HEK293 (cell line): ENCODE data around the gene DBH.

Experiments used
- CTCF ChIA-PET: fragments of 350-600 bp; formaldehyde crosslinking; extraction: SDS; loops from one replicate; lab custom pipeline; 2021; ENCODE audit warnings: antibody characterized with exemption; lab: Yijun Ruan, JAX
- POLR2A ChIA-PET: fragments of 300-600 bp; formaldehyde crosslinking; extraction: SDS; loops from one replicate; lab custom pipeline; 2020; ENCODE audit warnings: antibody characterized with exemption, inconsistent platforms; lab: Yijun Ruan, JAX
- H3K27ac ChIP-seq: fragments of 200-500 bp; sonication (Bioruptor generic); 2 replicates; pipeline ENCODE4 v1.5.1; 2014; ENCODE audit warnings: low read depth, low read length, control low read depth, inconsistent platforms; ENCODE audit errors: extremely low read depth
- H3K36me3 ChIP-seq, 2 experiments: fragments of 200-500 bp in 1 of 2; sonication (Bioruptor generic) in 1 of 2; 1 replicate in 1 of 2; 2 replicates in 1 of 2; pipeline ENCODE4 v1.5.1; 2014 to 2017; ENCODE audit warnings: inconsistent platforms in 2 of 2, low read length in 2 of 2; ENCODE audit not compliant: control insufficient read depth in 2 of 2, insufficient read depth in 1 of 2
- H3K4me1 ChIP-seq: fragments of 200-500 bp; sonication (Bioruptor generic); 2 replicates; pipeline ENCODE4 v1.5.1; 2014; ENCODE audit warnings: mild to moderate bottlenecking, low read length, inconsistent platforms; ENCODE audit not compliant: control insufficient read depth, insufficient read depth
- H3K4me3 ChIP-seq: 2 replicates; pipeline ENCODE4 v1.5.1; 2011; ENCODE audit warnings: low read depth, mild to moderate bottlenecking, control low read depth, low read length, moderate library complexity
- H3K9me3 ChIP-seq: fragments of 200-500 bp; sonication (Bioruptor generic); 2 replicates; pipeline ENCODE4 v1.5.1; 2014; ENCODE audit warnings: low read depth, low read length, inconsistent platforms; ENCODE audit not compliant: control insufficient read depth, insufficient read depth
- GLIS1 ChIP-seq: fragments of 450-650 bp; formaldehyde crosslinking; IDR thresholded peaks from 2 replicates; pipeline ENCODE4 v1.5.1; 2016; ENCODE audit warnings: missing biosample characterization, missing genetic modification characterization
- IKZF3 ChIP-seq: fragments of 450-650 bp; IDR thresholded peaks from 2 replicates; pipeline ENCODE4 v1.5.0; 2018; ENCODE audit warnings: missing biosample characterization, mild to moderate bottlenecking, missing genetic modification characterization, moderate library complexity
- OVOL3 ChIP-seq: fragments of 450-650 bp; formaldehyde crosslinking; IDR thresholded peaks from 2 replicates; pipeline ENCODE4 v1.5.1; 2016; ENCODE audit warnings: missing biosample characterization, missing genetic modification characterization
- PBX3 ChIP-seq: sonication (generic); formaldehyde crosslinking; IDR thresholded peaks from 2 replicates; pipeline ENCODE4 v1.8.1; 2022; ENCODE audit warnings: mild to moderate bottlenecking, moderate library complexity, missing genetic modification reagents
- ZBTB26 ChIP-seq: fragments of 450-650 bp; formaldehyde crosslinking; optimal IDR thresholded peaks from 2 replicates; pipeline ENCODE3; 2016; ENCODE audit warnings: missing biosample characterization, mild to moderate bottlenecking, missing genetic modification characterization
- ZBTB49 ChIP-seq: fragments of 450-650 bp; formaldehyde crosslinking; IDR thresholded peaks from 2 replicates; pipeline ENCODE4 v1.5.1; 2016; ENCODE audit warnings: missing biosample characterization, missing genetic modification characterization, low read depth
- ZNF10 ChIP-seq: fragments of 450-650 bp; formaldehyde crosslinking; IDR thresholded peaks from 2 replicates; pipeline ENCODE4 v1.5.1; 2017; ENCODE audit warnings: missing biosample characterization, missing genetic modification characterization
- ZNF16 ChIP-seq: fragments of 450-650 bp; formaldehyde crosslinking; IDR thresholded peaks from 2 replicates; pipeline ENCODE4 v1.5.1; 2016; ENCODE audit warnings: low read depth, missing biosample characterization, missing genetic modification characterization
- ZNF175 ChIP-seq: fragments of 450-650 bp; formaldehyde crosslinking; IDR thresholded peaks from 2 replicates; pipeline ENCODE4 v1.5.1; 2016; ENCODE audit warnings: missing biosample characterization, missing genetic modification characterization
- ZNF223 ChIP-seq: fragments of 450-650 bp; formaldehyde crosslinking; IDR thresholded peaks from 2 replicates; pipeline ENCODE4 v1.5.1; 2016; ENCODE audit warnings: missing biosample characterization, missing genetic modification characterization
- ZNF248 ChIP-seq: fragments of 450-650 bp; formaldehyde crosslinking; IDR thresholded peaks from 2 replicates; pipeline ENCODE4 v1.5.1; 2017; ENCODE audit warnings: missing biosample characterization, missing genetic modification characterization
- ZNF266 ChIP-seq: fragments of 450-650 bp; formaldehyde crosslinking; IDR thresholded peaks from 2 replicates; pipeline ENCODE4 v1.5.1; 2016; ENCODE audit warnings: missing biosample characterization, missing genetic modification characterization, low read depth
- ZNF280D ChIP-seq: fragments of 450-650 bp; formaldehyde crosslinking; IDR thresholded peaks from 2 replicates; pipeline ENCODE4 v1.5.1; 2016; ENCODE audit warnings: missing biosample characterization, missing genetic modification characterization
- ZNF311 ChIP-seq: fragments of 450-650 bp; formaldehyde crosslinking; IDR thresholded peaks from 2 replicates; pipeline ENCODE4 v1.5.1; 2017; ENCODE audit warnings: missing biosample characterization, missing genetic modification characterization, borderline replicate concordance
- ZNF548 ChIP-seq: fragments of 450-650 bp; formaldehyde crosslinking; IDR thresholded peaks from 2 replicates; pipeline ENCODE4 v1.5.1; 2016; ENCODE audit warnings: missing biosample characterization, missing genetic modification characterization
- ZNF654 ChIP-seq: fragments of 450-650 bp; formaldehyde crosslinking; IDR thresholded peaks from 2 replicates; pipeline ENCODE4 v1.5.1; 2016; ENCODE audit warnings: low read depth, missing biosample characterization, missing genetic modification characterization
- ZNF664 ChIP-seq: fragments of 450-650 bp; formaldehyde crosslinking; IDR thresholded peaks from 2 replicates; pipeline ENCODE4 v1.5.1; 2016; ENCODE audit warnings: missing biosample characterization, missing genetic modification characterization
- ZNF76 ChIP-seq: fragments of 450-650 bp; formaldehyde crosslinking; IDR thresholded peaks from 2 replicates; pipeline ENCODE4; 2016; ENCODE audit warnings: low read depth, missing biosample characterization, missing genetic modification characterization, borderline replicate concordance
- ZSCAN30 ChIP-seq: fragments of 450-650 bp; IDR thresholded peaks from 2 replicates; pipeline ENCODE4 v1.5.1; 2018; ENCODE audit warnings: missing biosample characterization, mild to moderate bottlenecking, missing genetic modification characterization, moderate library complexity
- TF ChIP-seq, protein P1 (sequence below): fragments of 450-650 bp; formaldehyde crosslinking; conservative IDR thresholded peaks from 2 replicates; pipeline ENCODE4 v1.5.1; 2016; ENCODE audit warnings: low read depth, missing biosample characterization, missing genetic modification characterization
- TF ChIP-seq, protein P2 (sequence below): IDR thresholded peaks from 2 replicates; pipeline ENCODE4 v1.6.1; 2011; ENCODE audit warnings: mild to moderate bottlenecking, low read depth, low read length, borderline replicate concordance

Gene DBH

DNA sequence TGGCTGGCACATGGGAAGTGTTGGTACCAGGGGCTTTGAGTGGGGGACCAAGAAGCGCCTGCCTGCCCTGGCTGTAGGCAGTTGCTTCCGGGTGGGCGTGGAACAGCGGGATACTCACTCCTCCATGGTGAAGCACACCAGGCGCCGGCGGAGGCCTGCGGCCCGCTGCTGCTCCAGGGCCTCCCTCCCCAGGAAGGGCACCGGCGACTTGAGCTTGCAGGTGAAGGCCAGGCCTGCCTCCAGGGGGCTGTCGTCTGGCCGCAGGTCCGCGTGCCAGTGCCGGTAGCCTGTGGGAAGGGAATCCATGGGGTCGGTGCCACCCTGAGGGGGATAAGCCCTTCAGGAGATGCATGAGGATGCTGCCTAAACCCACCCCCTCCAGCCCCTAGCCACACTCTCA, 34.3 kb downstream of the DBH start:
- TF ChIP-seq ZNF280D (tag by site-specific recombination): no peak
- no peak for TF ChIP-seq PBX3
- TF ChIP-seq, protein P1, sequence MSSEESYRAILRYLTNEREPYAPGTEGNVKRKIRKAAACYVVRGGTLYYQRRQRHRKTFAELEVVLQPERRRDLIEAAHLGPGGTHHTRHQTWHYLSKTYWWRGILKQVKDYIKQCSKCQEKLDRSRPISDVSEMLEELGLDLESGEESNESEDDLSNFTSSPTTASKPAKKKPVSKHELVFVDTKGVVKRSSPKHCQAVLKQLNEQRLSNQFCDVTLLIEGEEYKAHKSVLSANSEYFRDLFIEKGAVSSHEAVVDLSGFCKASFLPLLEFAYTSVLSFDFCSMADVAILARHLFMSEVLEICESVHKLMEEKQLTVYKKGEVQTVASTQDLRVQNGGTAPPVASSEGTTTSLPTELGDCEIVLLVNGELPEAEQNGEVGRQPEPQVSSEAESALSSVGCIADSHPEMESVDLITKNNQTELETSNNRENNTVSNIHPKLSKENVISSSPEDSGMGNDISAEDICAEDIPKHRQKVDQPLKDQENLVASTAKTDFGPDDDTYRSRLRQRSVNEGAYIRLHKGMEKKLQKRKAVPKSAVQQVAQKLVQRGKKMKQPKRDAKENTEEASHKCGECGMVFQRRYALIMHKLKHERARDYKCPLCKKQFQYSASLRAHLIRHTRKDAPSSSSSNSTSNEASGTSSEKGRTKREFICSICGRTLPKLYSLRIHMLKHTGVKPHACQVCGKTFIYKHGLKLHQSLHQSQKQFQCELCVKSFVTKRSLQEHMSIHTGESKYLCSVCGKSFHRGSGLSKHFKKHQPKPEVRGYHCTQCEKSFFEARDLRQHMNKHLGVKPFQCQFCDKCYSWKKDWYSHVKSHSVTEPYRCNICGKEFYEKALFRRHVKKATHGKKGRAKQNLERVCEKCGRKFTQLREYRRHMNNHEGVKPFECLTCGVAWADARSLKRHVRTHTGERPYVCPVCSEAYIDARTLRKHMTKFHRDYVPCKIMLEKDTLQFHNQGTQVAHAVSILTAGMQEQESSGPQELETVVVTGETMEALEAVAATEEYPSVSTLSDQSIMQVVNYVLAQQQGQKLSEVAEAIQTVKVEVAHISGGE (tag by site-specific recombination): no peak
- Histone ChIP-seq H3K9me3 (no peaks in the 10 kb centered on the region), H3K36me3 (no peaks in the 10 kb centered on the region), H3K4me3 (no peak overlapping the region), H3K4me1 (no peaks in the 10 kb centered on the region), H3K27ac (no peak overlapping the region)
- POLR2A ChIA-PET: no interaction called here
- CTCF ChIA-PET: interaction anchor here (0.5 to 0.9 kb wide), 2 partner anchors 21 to 57 kb away, joined by 3 to 4 read pairs; no protein-coding TSS in a partner anchor

DNA sequence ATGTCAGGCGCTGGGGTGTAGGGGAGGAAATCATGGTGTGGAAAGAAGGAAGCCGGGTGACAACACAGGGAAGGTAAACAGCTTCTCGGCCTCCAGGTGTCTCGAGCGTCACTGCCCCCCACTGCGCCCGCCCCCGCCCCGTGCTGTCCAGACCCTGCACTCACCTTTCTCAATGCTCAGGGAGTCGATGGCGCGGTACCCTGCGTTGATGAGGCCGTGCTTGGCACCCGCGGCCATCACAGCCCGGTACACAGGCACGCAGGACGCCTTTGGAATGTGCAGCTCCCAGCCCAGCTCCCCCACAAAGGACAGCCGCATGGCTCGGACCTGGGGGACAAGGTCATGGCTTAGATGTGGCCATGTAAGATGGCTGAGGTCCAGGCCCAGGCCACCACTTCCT, 35.2 kb downstream of the DBH start:
- ChIA-PET CTCF (interaction anchor here (0.9 to 2.4 kb wide), 2 partner anchors 13 to 56 kb away, joined by 4 to 10 read pairs; no protein-coding TSS in a partner anchor), POLR2A (no interaction called here)
- H3K36me3 ChIP-seq: no peaks in the 10 kb centered on the region
- H3K4me3 ChIP-seq: no peak overlapping the region
- no peak overlapping the region for H3K27ac ChIP-seq
- no peaks in the 10 kb centered on the region for H3K9me3 ChIP-seq
- no peaks in the 10 kb centered on the region for H3K4me1 ChIP-seq
- TF ChIP-seq ZSCAN30 (no peak), ZNF223 (no peak), GLIS1 (tag by site-specific recombination) (no peak), ZNF175 (no peak), IKZF3 (tag by site-specific recombination) (no peak), ZNF248 (tag by site-specific recombination) (no peak), ZNF266 (tag by site-specific recombination) (no peak), ZNF654 (tag by site-specific recombination) (no peak), ZNF10 (tag by site-specific recombination) (no peak), ZNF16 (tag by site-specific recombination) (no peak), ZNF311 (no peak), OVOL3 (tag by site-specific recombination) (no peak), ZNF548 (tag by site-specific recombination) (no peak), ZBTB26 (tag by site-specific recombination) (no peak), ZNF664 (tag by site-specific recombination) (no peak), ZNF76 (no peak), ZBTB49 (no peak)
- TF ChIP-seq, protein P2, sequence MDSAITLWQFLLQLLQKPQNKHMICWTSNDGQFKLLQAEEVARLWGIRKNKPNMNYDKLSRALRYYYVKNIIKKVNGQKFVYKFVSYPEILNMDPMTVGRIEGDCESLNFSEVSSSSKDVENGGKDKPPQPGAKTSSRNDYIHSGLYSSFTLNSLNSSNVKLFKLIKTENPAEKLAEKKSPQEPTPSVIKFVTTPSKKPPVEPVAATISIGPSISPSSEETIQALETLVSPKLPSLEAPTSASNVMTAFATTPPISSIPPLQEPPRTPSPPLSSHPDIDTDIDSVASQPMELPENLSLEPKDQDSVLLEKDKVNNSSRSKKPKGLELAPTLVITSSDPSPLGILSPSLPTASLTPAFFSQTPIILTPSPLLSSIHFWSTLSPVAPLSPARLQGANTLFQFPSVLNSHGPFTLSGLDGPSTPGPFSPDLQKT: no peak
